WTC11 (cell line): ENCODE data around the gene NOP10. TPM values are rescaled to one million over a fixed set of nuclear protein-coding genes. Genes with fewer than 3 reads are reported as not detected.

Experiments used
- AR ChIP-seq: fragments of 250-450 bp; sonication (Bioruptor Pico); IDR thresholded peaks from 2 replicates; pipeline ENCODE4 v1.9.0; 2021; ENCODE audit warnings: mild to moderate bottlenecking
- ATF1 ChIP-seq: sonication (generic); formaldehyde crosslinking; IDR thresholded peaks from 2 replicates; pipeline ENCODE4 v1.8.1; 2023; ENCODE audit warnings: mild to moderate bottlenecking, moderate library complexity, missing genetic modification reagents
- ATF3 ChIP-seq: sonication (generic); formaldehyde crosslinking; conservative IDR thresholded peaks from 2 replicates; pipeline ENCODE4 v1.8.1; 2022; ENCODE audit warnings: mild to moderate bottlenecking, missing genetic modification reagents
- CREB1 ChIP-seq: sonication (generic); formaldehyde crosslinking; IDR thresholded peaks from 2 replicates; pipeline ENCODE4 v1.8.0; 2023; ENCODE audit warnings: mild to moderate bottlenecking, missing genetic modification reagents
- EMX1 ChIP-seq: fragments of 250-450 bp; sonication (Bioruptor Pico); IDR thresholded peaks from 2 replicates; pipeline ENCODE4 v1.8.0; 2021; ENCODE audit warnings: mild to moderate bottlenecking
- ESRRA ChIP-seq: sonication (generic); formaldehyde crosslinking; IDR thresholded peaks from 2 replicates; pipeline ENCODE4 v1.8.1; 2022; ENCODE audit warnings: mild to moderate bottlenecking, missing genetic modification reagents, borderline replicate concordance
- ETV6 ChIP-seq: sonication (generic); formaldehyde crosslinking; IDR thresholded peaks from 2 replicates; pipeline ENCODE4 v1.8.1; 2022; ENCODE audit warnings: mild to moderate bottlenecking, missing genetic modification reagents
- FOXJ3 ChIP-seq: sonication (generic); formaldehyde crosslinking; IDR thresholded peaks from 2 replicates; pipeline ENCODE4 v1.9.0; 2021; ENCODE audit warnings: missing genetic modification reagents, mild to moderate bottlenecking, borderline replicate concordance
- FOXK1 ChIP-seq: sonication (generic); formaldehyde crosslinking; IDR thresholded peaks from 2 replicates; pipeline ENCODE4 v1.8.0; 2022; ENCODE audit warnings: mild to moderate bottlenecking, moderate library complexity, missing genetic modification reagents
- FOXP1 ChIP-seq: sonication (generic); formaldehyde crosslinking; IDR thresholded peaks from 2 replicates; pipeline ENCODE4 v1.8.0; 2022; ENCODE audit warnings: missing genetic modification reagents, mild to moderate bottlenecking, moderate library complexity, borderline replicate concordance
- GABPB1 ChIP-seq: sonication (generic); formaldehyde crosslinking; IDR thresholded peaks from 2 replicates; pipeline ENCODE4 v1.8.1; 2023; ENCODE audit warnings: mild to moderate bottlenecking, missing genetic modification reagents
- GRHL2 ChIP-seq: fragments of 250-450 bp; sonication (Bioruptor Pico); IDR thresholded peaks from 2 replicates; pipeline ENCODE4 v1.8.0; 2022; ENCODE audit warnings: mild to moderate bottlenecking, moderate library complexity; ENCODE audit not compliant: insufficient replicate concordance, severe bottlenecking
- MLX ChIP-seq: sonication (generic); formaldehyde crosslinking; IDR thresholded peaks from 2 replicates; pipeline ENCODE4 v1.8.1; 2023; ENCODE audit warnings: mild to moderate bottlenecking, missing genetic modification reagents, moderate library complexity
- NR1H2 ChIP-seq: sonication (generic); formaldehyde crosslinking; IDR thresholded peaks from 2 replicates; pipeline ENCODE4 v1.9.0; 2021; ENCODE audit warnings: mild to moderate bottlenecking, moderate library complexity, missing genetic modification reagents
- NR3C1 ChIP-seq: sonication (generic); formaldehyde crosslinking; conservative IDR thresholded peaks from 2 replicates; pipeline ENCODE4 v1.8.1; 2023; ENCODE audit warnings: low read depth, mild to moderate bottlenecking, missing genetic modification reagents
- SMAD3 ChIP-seq: sonication (generic); formaldehyde crosslinking; IDR thresholded peaks from 2 replicates; pipeline ENCODE4 v1.8.0; 2022; ENCODE audit warnings: missing genetic modification reagents, mild to moderate bottlenecking, borderline replicate concordance
- ZNF121 ChIP-seq: sonication (generic); formaldehyde crosslinking; IDR thresholded peaks from 2 replicates; pipeline ENCODE4 v1.8.0; 2023; ENCODE audit warnings: missing genetic modification reagents
- ZNF219 ChIP-seq: sonication (generic); formaldehyde crosslinking; IDR thresholded peaks from 2 replicates; pipeline ENCODE4 v1.8.0; 2023; ENCODE audit warnings: missing genetic modification reagents, mild to moderate bottlenecking, borderline replicate concordance
- ZNF423 ChIP-seq: fragments of 250-450 bp; sonication (Bioruptor Pico); IDR thresholded peaks from 2 replicates; pipeline ENCODE4 v2.1.2; 2022; ENCODE audit warnings: mild to moderate bottlenecking, moderate library complexity
- ZNF671 ChIP-seq: fragments of 250-450 bp; sonication (Bioruptor Pico); IDR thresholded peaks from 2 replicates; pipeline ENCODE4 v1.8.0; 2021; ENCODE audit warnings: mild to moderate bottlenecking
- total RNA-seq: library from RNA; stranded (reverse); gene quantifications from 3 replicates; pipeline ENCODE4 v1.2.3, GENCODE V29; 2021
- TF ChIP-seq, protein P1 (sequence below): sonication (generic); formaldehyde crosslinking; IDR thresholded peaks from 2 replicates; pipeline ENCODE4 v1.8.0; 2022; ENCODE audit warnings: mild to moderate bottlenecking, missing genetic modification reagents
- TF ChIP-seq, protein P2 (sequence below): sonication (generic); formaldehyde crosslinking; IDR thresholded peaks from 2 replicates; pipeline ENCODE4 v1.8.1; 2023; ENCODE audit warnings: mild to moderate bottlenecking, missing genetic modification reagents
- TF ChIP-seq, protein P3 (sequence below): fragments of 250-450 bp; sonication (Bioruptor Pico); conservative IDR thresholded peaks from 2 replicates; pipeline ENCODE4 v1.9.0; 2021; ENCODE audit warnings: mild to moderate bottlenecking
- TF ChIP-seq, protein P4 (sequence below): fragments of 250-450 bp; sonication (Bioruptor Pico); IDR thresholded peaks from 2 replicates; pipeline ENCODE4 v1.8.0; 2021; ENCODE audit warnings: mild to moderate bottlenecking
- TF ChIP-seq, protein P5 (sequence below): fragments of 200-600 bp; IDR thresholded peaks from 2 replicates; pipeline ENCODE4 v1.8.0; 2022; ENCODE audit warnings: antibody characterized with exemption

The NOP10 gene
- total RNA-seq, 1 experiment from 2014 or later = 220 TPM

DNA sequence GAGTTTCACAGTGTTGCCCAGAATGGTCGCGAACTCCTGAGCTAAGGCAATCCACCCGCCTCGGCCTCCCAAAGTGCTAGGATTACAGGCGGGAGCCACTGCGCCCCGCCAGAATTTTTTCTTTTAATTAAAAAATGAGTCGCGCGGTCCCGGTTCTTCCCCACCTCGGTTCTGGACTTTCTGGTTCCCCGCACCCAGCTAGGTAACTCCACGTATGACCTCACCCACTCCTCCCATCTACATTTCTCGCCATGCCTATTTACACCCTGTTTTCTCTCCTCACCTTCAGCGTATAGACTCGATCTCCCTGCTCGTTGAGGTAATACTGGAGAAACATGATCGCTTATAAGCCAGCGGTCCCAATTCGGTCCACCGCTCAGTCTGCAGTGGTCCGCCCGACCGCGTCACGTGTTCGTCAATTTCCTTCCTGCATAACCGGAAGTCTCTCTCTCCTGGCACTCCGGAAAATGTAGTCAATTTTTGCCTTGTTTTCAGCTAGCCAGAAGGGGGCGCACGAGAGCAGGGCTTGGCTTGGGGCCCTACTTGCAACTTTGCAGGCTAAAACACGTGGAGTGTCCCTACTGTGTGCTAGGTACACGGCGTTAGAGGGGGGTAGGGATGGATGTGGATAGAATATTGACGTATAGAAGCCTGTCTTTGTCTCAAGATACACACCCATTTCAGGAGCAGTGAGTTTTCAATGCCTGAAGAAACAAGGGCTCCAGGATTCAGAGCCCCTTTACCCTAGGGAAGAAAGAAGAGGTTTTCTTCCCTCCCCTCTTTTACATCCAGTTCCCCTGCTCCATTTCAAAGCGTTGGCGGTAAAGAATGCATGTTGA lies at the start of gene NOP10, which contains the start of gene NUTM1 (continued):
- TF ChIP-seq, protein P1, sequence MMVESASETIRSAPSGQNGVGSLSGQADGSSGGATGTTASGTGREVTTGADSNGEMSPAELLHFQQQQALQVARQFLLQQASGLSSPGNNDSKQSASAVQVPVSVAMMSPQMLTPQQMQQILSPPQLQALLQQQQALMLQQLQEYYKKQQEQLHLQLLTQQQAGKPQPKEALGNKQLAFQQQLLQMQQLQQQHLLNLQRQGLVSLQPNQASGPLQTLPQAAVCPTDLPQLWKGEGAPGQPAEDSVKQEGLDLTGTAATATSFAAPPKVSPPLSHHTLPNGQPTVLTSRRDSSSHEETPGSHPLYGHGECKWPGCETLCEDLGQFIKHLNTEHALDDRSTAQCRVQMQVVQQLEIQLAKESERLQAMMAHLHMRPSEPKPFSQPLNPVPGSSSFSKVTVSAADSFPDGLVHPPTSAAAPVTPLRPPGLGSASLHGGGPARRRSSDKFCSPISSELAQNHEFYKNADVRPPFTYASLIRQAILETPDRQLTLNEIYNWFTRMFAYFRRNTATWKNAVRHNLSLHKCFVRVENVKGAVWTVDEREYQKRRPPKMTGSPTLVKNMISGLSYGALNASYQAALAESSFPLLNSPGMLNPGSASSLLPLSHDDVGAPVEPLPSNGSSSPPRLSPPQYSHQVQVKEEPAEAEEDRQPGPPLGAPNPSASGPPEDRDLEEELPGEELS (CRISPR knock-in tag) = peak; percentile 77
- TF ChIP-seq NR1H2 (CRISPR knock-in tag) (no peak), MLX (CRISPR knock-in tag) (no peak), ZNF423 (no peak), FOXJ3 (CRISPR knock-in tag) (no peak), ATF1 (CRISPR knock-in tag) (no peak), ETV6 (CRISPR knock-in tag) (peak; percentile 99), FOXK1 (CRISPR knock-in tag) (peak; percentile 94), ZNF671 (CRISPR knock-in tag) (no peak), ZNF121 (no peak), ATF3 (CRISPR knock-in tag) (no peak), EMX1 (no peak), AR (CRISPR knock-in tag) (no peak), NR3C1 (CRISPR knock-in tag) (no peak), SMAD3 (CRISPR knock-in tag) (no peak; the same call in 1 of the 2 replicates), GABPB1 (CRISPR knock-in tag) (peak; percentile 63), FOXP1 (peak; percentile 66; the same call in 1 of the 2 replicates), ESRRA (CRISPR knock-in tag) (no peak), CREB1 (CRISPR knock-in tag) (no peak; the same call in 1 of the 2 replicates), GRHL2 (CRISPR knock-in tag) (no peak), ZNF219 (CRISPR knock-in tag) (no peak)
- TF ChIP-seq, protein P2, sequence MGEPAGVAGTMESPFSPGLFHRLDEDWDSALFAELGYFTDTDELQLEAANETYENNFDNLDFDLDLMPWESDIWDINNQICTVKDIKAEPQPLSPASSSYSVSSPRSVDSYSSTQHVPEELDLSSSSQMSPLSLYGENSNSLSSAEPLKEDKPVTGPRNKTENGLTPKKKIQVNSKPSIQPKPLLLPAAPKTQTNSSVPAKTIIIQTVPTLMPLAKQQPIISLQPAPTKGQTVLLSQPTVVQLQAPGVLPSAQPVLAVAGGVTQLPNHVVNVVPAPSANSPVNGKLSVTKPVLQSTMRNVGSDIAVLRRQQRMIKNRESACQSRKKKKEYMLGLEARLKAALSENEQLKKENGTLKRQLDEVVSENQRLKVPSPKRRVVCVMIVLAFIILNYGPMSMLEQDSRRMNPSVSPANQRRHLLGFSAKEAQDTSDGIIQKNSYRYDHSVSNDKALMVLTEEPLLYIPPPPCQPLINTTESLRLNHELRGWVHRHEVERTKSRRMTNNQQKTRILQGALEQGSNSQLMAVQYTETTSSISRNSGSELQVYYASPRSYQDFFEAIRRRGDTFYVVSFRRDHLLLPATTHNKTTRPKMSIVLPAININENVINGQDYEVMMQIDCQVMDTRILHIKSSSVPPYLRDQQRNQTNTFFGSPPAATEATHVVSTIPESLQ (CRISPR knock-in tag) = no peak
- TF ChIP-seq, protein P3, sequence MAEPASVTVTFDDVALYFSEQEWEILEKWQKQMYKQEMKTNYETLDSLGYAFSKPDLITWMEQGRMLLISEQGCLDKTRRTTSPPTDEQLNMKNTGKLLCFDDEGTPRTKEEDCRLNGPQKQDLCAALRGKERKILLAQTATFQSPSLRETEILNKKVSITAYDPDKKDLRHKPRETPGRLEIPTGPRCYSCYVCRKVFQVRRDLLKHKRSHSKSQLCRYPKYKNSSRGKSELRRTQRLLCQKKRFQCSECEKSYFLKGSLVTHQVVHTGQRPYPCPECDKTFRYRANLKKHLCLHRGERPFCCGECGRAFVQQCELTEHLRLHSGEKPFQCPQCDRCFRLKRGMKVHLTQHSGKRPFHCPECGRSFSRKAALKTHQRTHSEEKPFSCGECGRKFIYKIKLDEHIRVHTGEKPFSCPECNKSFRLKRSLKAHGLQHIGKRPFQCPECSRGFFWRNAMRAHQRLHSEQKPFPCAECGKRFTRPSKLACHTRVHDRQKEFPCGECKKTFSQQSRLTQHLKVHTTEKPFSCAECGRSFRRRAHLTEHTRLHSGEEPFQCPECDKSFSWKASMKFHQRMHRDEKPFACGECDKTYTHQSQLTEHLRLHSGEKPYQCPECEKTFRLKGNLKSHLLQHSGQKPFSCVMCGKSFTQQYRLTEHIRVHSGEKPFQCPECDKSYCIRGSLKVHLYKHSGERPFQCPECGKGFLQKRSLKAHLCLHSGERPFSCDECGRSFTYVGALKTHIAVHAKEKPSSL (CRISPR knock-in tag) = no peak
- TF ChIP-seq, protein P4, sequence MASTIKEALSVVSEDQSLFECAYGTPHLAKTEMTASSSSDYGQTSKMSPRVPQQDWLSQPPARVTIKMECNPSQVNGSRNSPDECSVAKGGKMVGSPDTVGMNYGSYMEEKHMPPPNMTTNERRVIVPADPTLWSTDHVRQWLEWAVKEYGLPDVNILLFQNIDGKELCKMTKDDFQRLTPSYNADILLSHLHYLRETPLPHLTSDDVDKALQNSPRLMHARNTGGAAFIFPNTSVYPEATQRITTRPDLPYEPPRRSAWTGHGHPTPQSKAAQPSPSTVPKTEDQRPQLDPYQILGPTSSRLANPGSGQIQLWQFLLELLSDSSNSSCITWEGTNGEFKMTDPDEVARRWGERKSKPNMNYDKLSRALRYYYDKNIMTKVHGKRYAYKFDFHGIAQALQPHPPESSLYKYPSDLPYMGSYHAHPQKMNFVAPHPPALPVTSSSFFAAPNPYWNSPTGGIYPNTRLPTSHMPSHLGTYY (CRISPR knock-in tag) = no peak
- TF ChIP-seq, protein P5, sequence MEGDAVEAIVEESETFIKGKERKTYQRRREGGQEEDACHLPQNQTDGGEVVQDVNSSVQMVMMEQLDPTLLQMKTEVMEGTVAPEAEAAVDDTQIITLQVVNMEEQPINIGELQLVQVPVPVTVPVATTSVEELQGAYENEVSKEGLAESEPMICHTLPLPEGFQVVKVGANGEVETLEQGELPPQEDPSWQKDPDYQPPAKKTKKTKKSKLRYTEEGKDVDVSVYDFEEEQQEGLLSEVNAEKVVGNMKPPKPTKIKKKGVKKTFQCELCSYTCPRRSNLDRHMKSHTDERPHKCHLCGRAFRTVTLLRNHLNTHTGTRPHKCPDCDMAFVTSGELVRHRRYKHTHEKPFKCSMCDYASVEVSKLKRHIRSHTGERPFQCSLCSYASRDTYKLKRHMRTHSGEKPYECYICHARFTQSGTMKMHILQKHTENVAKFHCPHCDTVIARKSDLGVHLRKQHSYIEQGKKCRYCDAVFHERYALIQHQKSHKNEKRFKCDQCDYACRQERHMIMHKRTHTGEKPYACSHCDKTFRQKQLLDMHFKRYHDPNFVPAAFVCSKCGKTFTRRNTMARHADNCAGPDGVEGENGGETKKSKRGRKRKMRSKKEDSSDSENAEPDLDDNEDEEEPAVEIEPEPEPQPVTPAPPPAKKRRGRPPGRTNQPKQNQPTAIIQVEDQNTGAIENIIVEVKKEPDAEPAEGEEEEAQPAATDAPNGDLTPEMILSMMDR = peak; percentile 98
